GM12891 (cell line): ENCODE measurements around the gene TNN.

Experiments
- POLR2A ChIP-seq: IDR thresholded peaks from 2 replicates; pipeline ENCODE4 v1.6.1; 2011; ENCODE audit warnings: low read depth, low read length, control low read depth
- POLR2AphosphoS5 ChIP-seq: IDR thresholded peaks from 2 replicates; pipeline ENCODE4 v1.6.1; 2011; ENCODE audit warnings: low read depth, low read length, control low read depth
- SPI1 ChIP-seq: IDR thresholded peaks from 2 replicates; pipeline ENCODE4 v1.6.1; 2011; ENCODE audit warnings: low read depth, low read length, control low read depth

DNA sequence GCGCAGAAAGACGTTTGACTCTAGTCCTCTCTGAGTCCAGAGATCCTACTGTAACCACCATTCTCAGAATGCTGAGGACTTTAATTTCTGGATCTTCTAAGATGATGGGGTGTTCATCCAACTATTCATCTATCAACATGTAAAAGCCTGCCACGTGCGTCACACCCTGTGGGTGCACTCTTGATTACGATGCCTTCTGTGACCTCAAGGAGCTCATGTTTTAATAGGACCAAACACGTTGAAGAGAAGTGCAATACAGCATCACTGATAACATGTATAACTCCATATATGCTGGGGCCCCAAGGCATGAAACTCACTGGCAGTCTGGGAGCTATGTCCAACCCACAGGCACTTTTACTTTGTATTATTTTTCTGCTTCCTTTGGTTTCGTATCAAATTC, 105.9 kb downstream of the TNN start:
- TF ChIP-seq POLR2A (no peak), POLR2AphosphoS5 (no peak), SPI1 (no peak)
